NCI-H460 (cell line): ENCODE data around the gene ELP5. TPM values are rescaled to one million over a fixed set of nuclear protein-coding genes. Genes with fewer than 3 reads are reported as not detected.
A peak's percentile ranks its signal among the peaks of the same experiment; 100 is the strongest.

Source experiments
- DNase-seq: peaks from one replicate; pipeline ENCODE4 v3.0.0-alpha.2; 2016; ENCODE audit warnings: low read depth; ENCODE audit errors: extremely low read depth
- polyA plus RNA-seq: library from polyadenylated mRNA; depleted of rRNA; stranded (reverse); fragments of >200 nt; gene quantifications from 2 replicates; pipeline ENCODE4 v1.2.3, GENCODE V29; 2014; cell fraction: nucleus; rRNA removed
- total RNA-seq: library from RNA; depleted of rRNA; stranded (reverse); fragments of >200 nt; shearing (Covaris generic); gene quantifications from 2 replicates; pipeline ENCODE4 v1.2.3, GENCODE V29; 2014; rRNA removed

ELP5 gene, protein sequence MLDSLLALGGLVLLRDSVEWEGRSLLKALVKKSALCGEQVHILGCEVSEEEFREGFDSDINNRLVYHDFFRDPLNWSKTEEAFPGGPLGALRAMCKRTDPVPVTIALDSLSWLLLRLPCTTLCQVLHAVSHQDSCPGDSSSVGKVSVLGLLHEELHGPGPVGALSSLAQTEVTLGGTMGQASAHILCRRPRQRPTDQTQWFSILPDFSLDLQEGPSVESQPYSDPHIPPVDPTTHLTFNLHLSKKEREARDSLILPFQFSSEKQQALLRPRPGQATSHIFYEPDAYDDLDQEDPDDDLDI
- 60.6 and 61.4 TPM in 2 replicates for total RNA-seq
- polyA plus RNA-seq, result 83.0 and 90.1 TPM in 2 replicates

DNA sequence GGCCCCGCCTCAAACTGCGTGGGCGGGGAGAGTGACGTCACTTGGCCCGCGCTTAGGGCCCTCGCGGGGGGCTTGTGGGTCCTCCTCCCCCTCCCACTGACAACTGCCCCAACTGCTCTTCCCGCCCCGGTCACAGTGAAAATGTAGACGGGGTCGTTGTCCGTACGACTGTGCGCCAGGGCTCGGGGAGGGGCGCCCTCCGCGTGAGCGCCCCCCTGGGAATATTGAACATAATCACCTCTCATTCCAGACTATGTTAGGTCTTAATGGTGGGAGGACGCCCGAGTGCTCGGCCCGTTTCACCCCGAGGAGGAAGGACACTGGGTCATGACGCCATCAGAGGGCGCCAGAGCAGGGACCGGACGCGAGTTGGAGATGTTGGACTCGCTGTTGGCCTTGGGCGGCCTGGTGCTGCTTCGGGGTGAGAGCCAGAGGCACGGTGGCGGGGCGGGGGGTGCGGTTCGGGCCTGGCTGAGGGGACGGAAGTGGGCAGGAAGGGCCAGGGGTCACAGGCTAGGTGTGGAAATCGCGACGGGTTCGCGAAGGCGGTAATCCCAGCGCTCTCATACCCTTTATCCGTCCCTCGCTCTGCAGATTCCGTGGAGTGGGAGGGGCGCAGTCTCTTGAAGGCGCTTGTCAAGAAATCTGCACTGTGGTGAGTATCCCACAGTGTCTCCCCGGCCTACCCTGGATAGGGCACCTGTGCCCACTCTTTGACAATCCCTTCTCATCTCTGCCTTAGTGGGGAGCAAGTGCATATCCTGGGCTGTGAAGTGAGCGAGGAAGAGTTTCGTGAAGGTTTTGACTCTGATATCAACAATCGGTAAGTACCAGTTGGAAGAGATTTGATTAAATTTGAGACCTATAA is at the start of gene ELP5:
ELP5 (plus strand) TSS at position 40 of the 868 bp plus-strand sequence; CDS start at position 376, 336 bp downstream.
- peak; percentile 95 for DNase-seq

DNA sequence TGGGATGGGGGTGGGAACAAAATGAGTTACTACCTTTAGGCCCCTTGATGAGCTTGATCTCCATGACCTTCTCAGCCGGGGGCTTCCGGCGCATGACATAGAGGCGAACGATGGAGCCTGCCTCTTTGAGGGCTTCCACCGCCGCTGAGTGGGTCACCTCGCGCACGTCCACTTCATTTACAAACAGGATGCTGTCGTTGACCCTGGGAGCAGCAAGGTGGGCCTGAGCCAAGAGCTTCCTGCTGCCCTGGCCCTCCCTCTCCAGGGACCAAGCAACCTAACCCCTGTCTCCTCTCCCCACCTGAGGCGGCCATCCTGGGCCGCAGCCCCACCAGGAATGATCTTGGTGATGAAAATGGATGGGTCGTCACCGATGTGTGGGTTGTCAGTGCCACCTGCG is 48.6 kb upstream of the ELP5 start:
- DNase-seq, result no peak

DNA sequence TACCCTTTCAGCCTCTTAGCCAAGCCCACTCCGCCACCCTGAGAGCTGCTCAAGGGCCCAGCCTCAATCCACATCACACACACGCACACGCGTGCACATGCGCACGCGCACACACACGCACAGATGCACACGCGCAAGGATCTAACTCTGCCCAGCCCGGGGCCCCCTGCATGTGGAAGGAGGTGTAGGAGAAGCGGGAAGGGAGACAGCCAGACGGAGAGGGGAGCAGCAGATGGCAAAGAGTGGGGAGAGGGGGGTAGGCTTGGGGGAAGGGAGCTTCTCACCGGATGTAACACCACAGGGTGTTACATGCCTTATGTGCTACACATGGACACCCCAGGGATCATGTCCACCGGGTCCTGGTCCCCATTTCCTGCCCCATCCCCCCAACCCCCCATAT is 47.7 kb upstream of the ELP5 start:
- DNase-seq, result no peak

DNA sequence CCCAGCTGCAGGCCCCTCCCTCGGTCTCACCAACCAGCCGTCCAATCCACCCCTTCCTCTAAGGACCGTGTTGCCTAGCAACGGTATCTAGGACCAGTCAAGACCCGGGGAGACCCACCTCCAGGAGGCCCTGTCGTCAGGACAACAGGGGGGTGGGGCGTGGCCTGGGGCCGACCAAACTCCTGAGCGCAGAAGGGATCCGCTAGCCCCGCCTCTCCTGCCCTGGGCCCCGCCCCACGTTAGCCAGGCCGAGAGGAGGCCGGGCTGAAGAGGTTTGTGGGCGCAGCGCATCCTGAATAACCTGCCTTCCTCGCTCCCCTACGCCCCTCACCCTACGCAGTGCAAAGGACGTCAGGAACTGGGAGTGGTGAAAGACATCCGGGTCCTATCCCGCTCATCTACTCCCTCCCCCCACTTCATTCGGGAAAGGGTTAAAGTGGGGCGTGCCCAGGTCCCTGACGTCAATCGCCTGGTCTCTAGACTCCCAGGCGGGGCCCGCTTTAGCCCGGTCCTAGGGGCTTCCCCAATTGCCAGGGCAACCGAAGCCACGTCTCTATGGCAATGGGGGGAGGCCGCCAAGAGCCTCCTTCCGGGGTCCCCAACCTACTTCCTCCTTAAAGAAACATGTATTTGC is 47.1 kb upstream of the ELP5 start:
- DNase-seq, result peak; percentile 74

DNA sequence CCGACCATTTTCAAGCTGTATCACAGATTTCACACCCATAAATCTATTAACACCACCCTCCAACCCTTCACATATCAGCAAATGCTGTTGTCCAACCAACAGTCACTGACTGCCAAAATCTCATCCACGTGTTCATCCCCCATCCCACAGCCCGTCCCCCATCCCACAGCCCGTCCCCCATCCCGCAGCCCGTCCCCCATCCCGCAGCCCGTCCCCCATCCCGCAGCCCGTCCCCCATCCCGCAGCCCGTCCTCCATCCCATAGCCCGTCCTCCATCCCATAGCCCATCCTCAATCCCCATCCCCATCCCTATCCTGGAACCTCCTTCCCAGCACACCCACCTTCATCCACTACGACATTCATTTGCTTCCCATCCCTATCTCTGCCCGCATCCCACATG is 46.5 kb upstream of the ELP5 start:
- no peak for DNase-seq

DNA sequence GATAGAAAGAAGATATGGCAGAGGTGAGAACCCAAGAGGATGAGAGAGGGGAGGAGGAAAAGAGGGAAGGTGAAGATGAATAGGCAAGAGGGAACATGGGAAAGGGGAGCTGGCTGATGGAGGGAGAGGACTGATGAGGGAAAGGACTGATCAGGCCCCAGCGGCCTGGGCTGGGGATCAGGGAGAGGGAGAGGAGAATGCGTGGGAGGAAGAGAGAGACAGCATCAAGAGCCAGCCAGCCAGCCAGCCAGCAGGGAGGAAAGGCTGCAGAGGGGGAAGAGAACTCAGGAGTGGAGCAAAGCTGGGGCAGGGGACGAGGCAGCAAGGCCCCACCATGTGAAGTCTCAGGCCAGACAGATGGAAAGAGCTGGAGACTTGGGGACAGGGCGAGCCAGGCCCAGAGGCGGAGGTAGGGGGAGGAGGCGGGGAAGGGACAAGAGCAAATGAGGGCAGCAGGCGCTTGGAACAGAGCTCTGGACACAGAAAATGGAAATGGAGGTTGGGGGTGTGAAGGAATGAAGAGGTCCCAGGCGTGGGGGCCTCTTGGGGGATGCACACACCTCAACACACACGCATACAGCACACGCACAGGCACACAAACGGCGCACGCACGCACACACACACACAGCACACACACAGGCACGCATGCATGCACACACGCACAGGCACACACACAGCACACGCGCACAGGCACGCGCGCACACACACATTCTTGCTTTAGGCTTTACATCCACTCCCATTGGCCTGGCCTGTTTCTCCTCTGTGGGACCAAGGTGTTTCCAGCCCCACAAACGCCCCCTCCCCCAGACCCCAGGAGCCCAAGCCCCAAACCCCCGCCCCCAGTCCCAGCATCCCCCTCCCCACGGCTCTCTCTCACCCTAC is 44.7 kb upstream of the ELP5 start:
- no peak for DNase-seq

DNA sequence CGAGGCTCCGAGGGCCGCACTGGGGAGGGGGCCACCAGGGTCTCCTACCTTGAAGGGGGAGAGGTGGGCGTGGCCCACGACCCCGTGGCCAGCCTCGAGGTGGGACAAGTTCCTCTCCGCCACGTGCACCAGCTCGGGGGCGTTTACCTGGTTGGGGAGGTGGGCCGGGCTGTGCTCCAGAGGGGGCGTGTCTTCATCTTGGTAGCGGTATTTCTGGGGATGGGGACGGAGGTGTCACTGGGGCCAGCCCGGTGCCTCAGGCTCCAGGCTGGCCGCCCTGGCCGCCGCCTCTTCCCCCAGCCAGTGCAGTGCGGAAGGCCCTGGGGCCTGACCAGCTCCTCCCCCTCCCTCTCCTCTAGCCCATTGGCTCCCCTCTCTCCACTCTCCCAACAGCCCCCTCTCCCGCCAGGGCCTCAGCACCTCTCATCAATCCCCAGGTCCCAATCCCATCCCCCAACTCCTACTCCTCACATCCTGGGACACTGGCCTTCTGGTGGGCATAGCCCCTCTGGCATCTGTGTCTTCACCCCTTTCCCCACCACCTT is 43.9 kb upstream of the ELP5 start:
- DNase-seq, result no peak

DNA sequence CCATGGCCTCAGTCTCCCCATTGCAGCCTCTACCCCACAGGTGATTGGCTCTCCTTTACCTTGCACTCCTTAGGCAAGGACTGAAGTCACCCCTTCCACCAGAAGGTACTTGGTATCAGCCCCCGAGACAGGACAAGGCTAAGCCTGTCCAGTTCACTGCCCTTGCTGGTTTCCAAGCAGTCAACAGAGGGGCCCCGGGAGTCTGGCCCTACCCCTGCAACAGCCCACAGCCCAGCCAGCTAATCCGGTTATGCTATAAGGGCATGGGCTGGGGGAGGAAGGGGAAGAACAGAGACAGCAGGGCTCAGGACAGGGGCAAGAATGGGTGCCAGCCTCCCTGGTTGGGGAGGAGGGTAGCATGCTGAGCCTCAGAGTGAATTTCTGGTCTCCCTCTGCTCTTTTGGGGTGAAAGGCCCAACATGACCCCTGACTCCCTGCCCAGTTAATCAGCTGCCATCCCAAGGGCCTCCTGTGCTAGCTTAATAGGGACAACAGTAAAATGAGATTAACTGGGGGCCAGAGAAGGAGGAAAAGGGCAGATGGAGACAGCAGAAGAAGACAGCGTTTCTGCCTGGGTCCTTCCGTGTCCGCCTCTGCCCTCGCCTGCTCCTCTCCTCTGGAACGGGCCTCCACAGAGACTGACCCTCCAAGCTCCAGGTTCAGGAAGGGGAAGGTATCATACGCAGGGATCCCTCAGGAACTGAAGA is 43.1 kb upstream of the ELP5 start:
- DNase-seq, result no peak

DNA sequence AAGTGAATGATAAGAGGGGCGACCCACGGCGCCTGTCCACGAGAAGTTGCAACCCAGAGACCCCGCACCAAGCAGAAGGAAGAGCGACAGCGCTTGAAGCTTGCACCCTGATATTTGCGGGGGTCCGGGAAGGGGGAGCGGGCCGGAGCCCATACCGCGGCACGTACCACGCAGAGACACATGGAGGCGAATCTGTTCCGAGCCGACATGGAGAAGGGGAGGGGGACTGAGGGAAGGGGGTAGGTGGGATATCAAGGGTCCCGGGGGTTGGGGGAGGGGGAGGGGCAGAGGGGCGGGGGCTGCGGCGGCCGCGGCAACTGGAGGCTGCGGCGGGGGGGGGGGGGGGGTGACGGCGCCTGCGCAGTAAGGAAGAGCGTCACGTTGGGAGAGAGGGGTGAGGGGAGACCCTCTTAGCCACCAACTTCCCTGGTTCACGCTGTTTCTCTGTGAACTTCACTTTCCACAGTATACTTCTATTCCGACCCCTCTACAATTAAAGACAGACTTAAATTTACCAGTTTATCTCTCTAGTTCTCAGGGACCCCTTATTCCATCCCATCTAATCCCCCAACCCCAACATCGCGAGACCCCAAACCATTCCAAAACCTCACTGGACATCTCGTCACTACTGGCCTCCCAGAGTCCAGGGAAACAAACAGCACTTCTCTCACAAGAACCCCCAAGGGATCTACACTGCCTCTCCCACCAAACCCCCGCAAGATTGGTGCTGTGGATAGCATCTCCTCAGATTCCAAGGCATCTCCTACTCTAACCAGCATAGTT is 40.3 kb upstream of the ELP5 start:
- DNase-seq, result no peak

DNA sequence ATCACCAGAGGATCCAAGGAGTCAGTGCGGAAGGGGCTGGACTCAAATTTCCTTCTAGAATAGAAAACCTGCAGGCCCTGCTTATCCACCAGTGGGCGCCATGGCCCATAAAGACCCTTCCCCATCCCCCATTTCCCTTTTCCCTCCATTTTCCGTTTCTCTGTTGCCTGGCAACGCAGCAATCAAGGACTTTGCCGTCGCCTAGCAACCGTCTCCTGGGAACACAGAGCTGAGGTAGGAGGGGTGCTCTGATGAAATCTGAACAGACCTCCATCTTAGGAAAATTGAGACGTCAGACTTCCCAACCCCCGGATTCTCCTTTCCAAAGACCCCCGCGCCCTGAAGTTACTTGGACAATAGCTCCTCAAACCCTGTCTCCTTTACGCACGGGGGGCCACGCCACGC is 38.1 kb upstream of the ELP5 start:
- DNase-seq, result no peak

DNA sequence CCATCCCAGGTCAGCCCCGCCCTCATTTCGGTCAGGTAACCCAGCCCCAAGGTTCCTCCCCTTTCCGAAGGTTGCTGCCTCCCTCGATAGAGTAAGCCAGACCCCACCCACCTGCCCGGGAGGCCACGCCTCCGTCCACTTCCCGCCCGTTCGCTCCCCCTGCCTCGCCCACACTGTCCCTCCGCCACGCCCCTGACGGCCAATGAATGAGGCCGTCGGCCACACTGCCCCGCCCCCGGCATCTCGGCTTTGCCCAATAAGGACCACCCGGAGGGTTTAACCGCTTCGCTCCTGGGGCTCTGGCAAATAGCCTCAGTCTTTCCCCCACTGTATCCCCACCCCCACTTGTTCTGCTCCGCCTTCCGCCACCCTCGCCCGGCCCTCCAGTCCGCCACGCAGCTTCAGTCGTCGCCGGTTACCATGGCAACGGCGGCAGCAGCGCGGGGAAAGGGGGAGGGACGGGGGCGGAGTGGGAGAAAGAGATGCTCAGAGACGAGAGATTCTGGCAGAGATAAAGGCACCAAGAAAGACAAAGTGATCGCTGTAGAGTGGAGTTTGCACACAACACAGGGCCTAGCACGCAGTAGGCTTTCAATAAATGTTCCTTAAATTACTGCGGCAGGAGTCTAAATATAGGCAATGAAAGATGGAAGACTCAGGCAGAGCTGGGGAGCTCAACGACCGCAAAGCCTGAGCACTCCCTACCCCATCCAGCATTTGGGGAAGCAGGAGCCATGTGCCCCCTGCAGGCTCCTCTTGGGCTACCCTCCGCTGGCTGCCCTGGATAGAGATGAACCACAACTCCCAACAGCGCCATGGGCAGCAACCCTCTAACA is 37.5 kb upstream of the ELP5 start:
- peak; percentile 96 for DNase-seq

DNA sequence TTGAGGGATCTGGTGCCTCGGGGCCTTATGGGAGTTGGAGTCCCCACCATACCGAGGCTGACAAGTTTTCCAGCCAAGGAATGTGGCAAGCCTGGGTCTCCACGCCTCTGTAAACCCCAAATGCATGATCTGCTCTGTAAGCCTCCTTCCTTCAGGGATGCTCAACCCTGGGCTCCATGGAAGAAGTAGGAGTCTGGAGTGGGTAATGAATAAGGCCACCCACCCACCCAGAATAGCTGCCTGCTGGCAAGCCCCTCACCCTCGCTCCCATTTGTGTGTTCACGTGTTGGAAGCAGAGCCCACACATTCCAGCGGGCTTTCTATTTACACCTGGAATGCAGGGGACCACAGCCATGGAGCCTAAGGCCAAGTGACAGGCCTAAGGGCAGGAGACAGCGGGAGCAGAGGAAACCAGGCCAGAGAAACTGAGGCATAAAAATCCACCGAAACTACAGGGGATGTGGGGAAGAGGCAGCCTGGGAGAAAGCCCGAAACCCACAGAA is 36.8 kb upstream of the ELP5 start:
- DNase-seq, result no peak

DNA sequence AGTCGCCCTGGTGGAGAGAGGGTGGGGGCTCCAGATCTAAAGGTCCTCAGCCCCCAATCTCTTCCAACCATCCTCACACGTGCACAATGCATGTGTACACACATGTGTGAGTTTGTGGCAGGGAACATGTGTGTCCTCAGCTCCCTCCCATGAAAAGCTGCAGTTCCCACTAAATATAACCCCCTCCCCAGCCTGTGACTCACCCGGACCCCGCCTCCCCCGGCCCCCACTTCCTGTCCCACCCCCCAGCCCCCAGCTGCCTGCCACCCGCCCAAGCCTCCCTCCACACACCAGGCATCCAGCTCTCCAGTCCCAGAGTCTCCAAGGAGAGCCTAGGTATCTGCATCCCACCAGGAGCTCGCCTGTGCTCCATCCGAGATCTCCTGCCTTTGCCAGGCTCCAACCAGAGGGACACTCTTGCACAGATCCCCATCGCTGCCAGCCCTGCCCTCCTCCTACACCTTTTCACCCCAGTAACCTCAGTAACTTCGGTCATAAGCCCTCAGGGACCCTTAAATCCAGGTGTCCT is 36.3 kb upstream of the ELP5 start:
- no peak for DNase-seq

DNA sequence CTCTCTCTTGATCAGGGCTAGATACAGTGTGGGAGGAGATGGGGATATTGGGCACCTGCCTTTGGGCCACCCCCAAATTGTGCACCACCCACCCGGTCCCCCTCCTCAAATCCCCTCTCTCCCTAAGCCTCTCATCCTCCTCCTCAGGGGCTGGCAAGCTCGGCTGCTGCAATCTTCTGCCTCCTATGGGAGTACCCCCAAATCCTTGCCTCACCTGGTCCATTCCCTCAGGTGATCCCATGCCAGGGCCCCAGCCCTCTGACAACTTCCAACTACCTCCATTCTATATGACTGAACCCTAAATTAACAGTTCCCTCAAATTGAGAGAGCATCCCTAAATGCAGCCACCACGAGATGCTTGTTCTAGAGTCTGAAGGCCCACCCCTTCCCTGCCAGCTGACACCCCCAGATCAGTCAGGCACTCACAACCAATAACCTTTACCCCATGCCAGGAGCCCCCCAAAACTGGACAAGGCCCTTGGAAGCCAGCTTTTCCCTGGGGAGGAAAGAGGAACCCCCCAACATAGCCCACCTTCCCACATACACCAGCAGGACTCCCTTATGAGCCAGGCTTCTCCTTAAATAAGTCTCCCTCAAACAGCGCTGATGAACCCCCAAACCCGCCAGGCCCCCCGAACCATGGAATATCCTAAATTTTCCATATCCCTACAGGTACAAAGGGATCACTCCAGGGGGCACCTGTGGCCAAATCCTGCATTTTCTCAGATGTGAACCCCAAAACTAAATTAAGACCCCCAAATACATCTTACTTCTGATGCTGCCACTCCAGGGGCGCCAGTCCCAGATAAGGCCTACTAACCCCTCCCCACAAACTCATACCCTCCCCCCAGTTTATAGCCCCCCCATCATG is 35.5 kb upstream of the ELP5 start:
- DNase-seq, result no peak

DNA sequence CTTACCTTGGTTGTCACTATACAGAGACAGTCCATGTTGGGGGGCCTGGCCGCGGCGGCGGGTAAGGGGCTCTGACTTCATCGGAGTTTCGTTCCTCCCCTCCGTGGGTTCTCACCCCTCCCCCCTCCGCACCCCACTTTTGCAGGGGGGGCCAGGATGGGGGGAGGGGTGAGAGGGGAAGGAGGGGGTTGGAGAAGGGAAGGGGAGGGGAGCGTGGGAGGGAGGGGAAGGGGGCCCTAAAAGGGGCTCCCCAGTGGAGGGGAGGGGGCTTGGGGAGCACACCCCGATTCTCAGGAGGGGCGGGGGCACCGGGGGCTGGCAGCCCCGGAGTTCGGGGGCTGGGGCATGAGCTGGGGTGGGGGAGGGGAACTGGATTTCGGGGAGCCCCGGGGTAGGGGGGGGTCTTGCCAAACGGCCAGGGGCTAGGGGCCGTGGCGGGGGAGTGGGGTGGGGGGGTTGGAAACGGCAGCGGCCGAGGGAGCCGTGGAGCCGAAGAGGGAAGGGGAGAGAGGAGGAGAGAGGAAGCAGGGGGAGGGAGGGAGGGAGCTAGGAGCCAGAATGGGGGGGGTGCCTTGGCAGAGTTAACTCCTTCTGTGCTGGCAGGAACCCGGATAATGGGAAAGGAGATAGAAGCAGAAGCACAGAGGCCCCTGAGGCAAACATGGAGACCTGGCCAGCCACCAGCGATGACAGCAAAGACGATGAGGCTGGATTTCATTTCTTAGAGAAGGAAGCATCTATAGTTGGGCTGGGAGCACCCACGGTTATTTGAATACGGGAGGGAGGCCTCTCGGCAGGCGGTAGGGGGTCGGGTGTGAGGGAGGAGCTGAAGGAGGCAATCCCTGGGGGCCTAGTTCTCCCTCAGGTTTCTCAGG is 34.7 kb upstream of the ELP5 start:
- no peak for DNase-seq
